PC-3 (cell line): Measurements from ENCODE around the gene CNN1.

Source experiments
- EZH2 ChIP-seq: fragments of 300-600 bp; sonication (generic); IDR thresholded peaks from one replicate; pipeline ENCODE4 v1.6.1; 2017; ENCODE audit warnings: antibody characterized with exemption, mild to moderate bottlenecking, low read length; ENCODE audit not compliant: unreplicated experiment
- EZH2phosphoT487 ChIP-seq: fragments of 300-600 bp; sonication (generic); IDR thresholded peaks from 2 replicates; pipeline ENCODE4 v1.6.1; 2018; ENCODE audit warnings: mild to moderate bottlenecking, antibody characterized with exemption, low read length, borderline replicate concordance
- TF ChIP-seq, protein P1 (sequence below): fragments of 300-600 bp; sonication (generic); conservative IDR thresholded peaks from 2 replicates; pipeline ENCODE4 v1.5.1; 2017; ENCODE audit warnings: antibody characterized with exemption, low read depth, mild to moderate bottlenecking, low read length

DNA sequence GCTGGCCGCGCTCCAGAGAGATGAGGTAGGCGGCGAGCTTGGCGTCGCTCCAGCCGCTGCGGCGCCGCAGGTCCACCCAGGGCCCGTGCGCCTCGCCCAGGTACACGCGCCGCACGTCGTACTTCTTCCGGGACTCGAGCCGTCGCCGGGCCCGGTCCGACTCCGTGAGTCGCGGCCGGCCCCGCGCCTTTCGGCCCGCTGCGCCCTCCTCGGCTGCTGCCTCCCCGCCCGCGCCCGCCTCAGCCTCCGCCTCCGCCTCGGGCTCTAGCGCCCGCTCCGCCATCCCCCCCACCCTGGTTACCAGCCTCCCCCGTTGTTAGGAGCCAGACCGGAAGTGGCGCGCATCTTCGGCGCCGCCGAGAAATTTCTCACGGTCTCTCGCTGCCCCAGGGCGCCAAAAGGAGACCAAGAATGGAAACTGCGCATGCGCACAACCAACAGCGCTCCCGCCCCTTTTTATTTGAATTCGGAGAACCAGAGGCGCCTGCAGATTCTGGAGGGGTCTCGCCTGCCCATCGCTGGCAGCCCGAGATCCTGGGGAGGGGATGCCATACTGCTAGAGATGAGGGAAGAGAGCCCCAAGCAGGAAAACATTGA is 33.0 kb upstream of the CNN1 start, which contains the start of gene ZNF653:
- TF ChIP-seq, protein P1, sequence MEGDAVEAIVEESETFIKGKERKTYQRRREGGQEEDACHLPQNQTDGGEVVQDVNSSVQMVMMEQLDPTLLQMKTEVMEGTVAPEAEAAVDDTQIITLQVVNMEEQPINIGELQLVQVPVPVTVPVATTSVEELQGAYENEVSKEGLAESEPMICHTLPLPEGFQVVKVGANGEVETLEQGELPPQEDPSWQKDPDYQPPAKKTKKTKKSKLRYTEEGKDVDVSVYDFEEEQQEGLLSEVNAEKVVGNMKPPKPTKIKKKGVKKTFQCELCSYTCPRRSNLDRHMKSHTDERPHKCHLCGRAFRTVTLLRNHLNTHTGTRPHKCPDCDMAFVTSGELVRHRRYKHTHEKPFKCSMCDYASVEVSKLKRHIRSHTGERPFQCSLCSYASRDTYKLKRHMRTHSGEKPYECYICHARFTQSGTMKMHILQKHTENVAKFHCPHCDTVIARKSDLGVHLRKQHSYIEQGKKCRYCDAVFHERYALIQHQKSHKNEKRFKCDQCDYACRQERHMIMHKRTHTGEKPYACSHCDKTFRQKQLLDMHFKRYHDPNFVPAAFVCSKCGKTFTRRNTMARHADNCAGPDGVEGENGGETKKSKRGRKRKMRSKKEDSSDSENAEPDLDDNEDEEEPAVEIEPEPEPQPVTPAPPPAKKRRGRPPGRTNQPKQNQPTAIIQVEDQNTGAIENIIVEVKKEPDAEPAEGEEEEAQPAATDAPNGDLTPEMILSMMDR: no peak
- TF ChIP-seq EZH2 (no peak), EZH2phosphoT487 (no peak; the same call in 1 of the 2 replicates)
